IPS-15b (cell line): ENCODE data around the gene DDX6.
"Not testable (repeated sequence)": the region's sequence is repeated elsewhere in the genome, so short reads cannot be mapped to it uniquely, and the experiment has no call there.

Source experiments
- H3K27me3 ChIP-seq: one replicate; pipeline ENCODE4 v1.6.1; 2013; ENCODE audit warnings: low read length; ENCODE audit not compliant: control insufficient read depth, insufficient read depth
- H3K36me3 ChIP-seq: one replicate; pipeline ENCODE4 v1.6.1; 2013; ENCODE audit warnings: low read length; ENCODE audit not compliant: control insufficient read depth, insufficient read depth
- H3K4me1 ChIP-seq: one replicate; pipeline ENCODE4 v1.6.1; 2013; ENCODE audit warnings: mild to moderate bottlenecking, low read length; ENCODE audit not compliant: control insufficient read depth, insufficient read depth
- H3K4me3 ChIP-seq: one replicate; pipeline ENCODE4 v1.5.1; 2013; ENCODE audit warnings: low read depth, low read length
- H3K9ac ChIP-seq: one replicate; pipeline ENCODE4 v1.6.1; 2013; ENCODE audit warnings: low read depth, mild to moderate bottlenecking, low read length
- H3K9me3 ChIP-seq: one replicate; pipeline ENCODE4 v1.6.1; 2013; ENCODE audit warnings: mild to moderate bottlenecking, low read length; ENCODE audit not compliant: control insufficient read depth, insufficient read depth

DDX6 gene

GRCh38 chr11:118728112-118728511 lies 62.9 kb downstream of the DDX6 start:
- H3K9me3 ChIP-seq, H3K4me1 ChIP-seq, H3K27me3 ChIP-seq, H3K36me3 ChIP-seq: not testable (repeated sequence)
- Histone ChIP-seq H3K4me3 (peak overlapping the region; percentile 50), H3K9ac (peak overlapping the region; percentile 73)

GRCh38 chr11:118727721-118728066 lies 63.3 kb downstream of the DDX6 start:
- peak overlapping the region; percentile 50 for H3K4me3 ChIP-seq

GRCh38 chr11:118727001-118727720 lies 63.8 kb downstream of the DDX6 start:
- Histone ChIP-seq H3K4me3 (peak overlapping the region; percentile 50), H3K9ac (peak overlapping the region; percentile 41)
- H3K9me3 ChIP-seq, H3K4me1 ChIP-seq, H3K27me3 ChIP-seq, H3K36me3 ChIP-seq: not testable (repeated sequence)

More at GRCh38 chr11:118727721-118728066, 63.3 kb downstream of the DDX6 start:
- not testable (repeated sequence) for H3K27me3 ChIP-seq, H3K4me1 ChIP-seq, H3K9me3 ChIP-seq, H3K36me3 ChIP-seq
- peak overlapping the region; percentile 73 for H3K9ac ChIP-seq

DNA sequence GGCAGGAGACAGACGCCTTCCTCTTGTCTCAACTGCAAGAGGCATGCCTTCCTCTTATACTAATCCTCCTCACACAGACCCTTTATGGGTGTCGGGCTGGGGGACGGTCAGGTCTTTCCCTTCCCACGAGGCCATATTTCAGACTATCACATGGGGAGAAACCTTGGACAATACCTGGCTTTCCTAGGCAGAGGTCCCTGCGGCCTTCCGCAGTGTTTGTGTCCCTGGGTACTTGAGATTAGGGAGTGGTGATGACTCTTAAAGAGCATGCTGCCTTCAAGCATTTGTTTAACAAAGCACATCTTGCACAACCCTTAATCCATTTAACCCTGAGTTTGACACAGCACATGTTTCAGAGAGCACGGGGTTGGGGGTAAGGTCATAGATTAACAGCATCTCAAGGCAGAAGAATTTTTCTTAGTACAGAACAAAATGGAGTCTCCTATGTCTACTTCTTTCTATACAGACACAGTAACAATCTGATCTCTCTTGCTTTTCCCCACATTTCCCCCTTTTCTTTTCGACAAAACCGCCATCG lies 69.4 kb downstream of the DDX6 start:
- not testable (repeated sequence) for H3K4me1 ChIP-seq, H3K27me3 ChIP-seq, H3K36me3 ChIP-seq, H3K9ac ChIP-seq, H3K4me3 ChIP-seq, H3K9me3 ChIP-seq

DNA sequence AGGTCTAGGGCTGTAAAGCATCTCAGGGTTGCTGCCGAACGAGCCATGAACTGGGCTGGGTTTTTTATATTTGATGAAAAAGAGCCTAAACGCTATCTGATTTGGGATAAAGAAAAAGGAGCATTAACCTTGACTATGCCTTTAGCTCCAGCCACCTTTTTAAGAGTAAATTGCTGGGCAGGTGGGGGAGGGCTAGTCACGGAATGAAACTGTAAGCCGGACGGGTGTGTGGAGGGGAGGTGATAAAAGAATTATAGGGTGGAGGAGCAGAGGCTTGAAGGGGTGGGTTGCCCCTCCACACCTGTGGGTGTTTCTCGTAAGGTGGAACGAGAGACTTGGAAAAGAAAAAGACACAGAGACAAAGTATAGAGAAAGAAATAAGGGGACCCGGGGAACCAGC lies 70.2 kb downstream of the DDX6 start:
- H3K9ac ChIP-seq = peak overlapping the region; percentile 76
- not testable (repeated sequence) for H3K27me3 ChIP-seq, H3K4me1 ChIP-seq, H3K36me3 ChIP-seq, H3K9me3 ChIP-seq
- peak overlapping the region; percentile 46 for H3K4me3 ChIP-seq

DNA sequence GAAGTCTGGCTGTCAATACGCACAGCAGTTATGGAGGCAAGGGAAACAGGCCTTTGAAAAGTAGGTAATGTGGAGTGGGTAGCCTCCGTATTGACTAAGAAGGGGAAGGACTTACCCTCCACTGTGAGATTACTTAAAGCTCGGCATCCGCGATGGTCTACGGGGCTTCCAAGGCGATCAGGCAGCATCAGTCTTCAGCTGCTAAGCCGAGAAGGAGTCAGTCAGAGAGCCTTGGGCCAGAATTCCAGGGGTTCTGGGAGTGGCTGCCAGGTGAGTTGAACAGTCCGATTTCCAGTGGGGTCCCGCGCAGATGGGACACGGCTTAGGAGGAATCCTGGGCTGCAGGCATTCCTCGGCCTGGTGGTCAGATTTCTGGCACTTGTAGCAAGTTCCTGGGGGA lies 70.9 kb downstream of the DDX6 start:
- peak overlapping the region; percentile 46 for H3K4me3 ChIP-seq
- H3K9me3 ChIP-seq, H3K36me3 ChIP-seq, H3K27me3 ChIP-seq: not testable (repeated sequence)
- peaks cover 13% of the 10 kb centered on the region for H3K4me1 ChIP-seq
- H3K9ac ChIP-seq = peak overlapping the region; percentile 76

DNA sequence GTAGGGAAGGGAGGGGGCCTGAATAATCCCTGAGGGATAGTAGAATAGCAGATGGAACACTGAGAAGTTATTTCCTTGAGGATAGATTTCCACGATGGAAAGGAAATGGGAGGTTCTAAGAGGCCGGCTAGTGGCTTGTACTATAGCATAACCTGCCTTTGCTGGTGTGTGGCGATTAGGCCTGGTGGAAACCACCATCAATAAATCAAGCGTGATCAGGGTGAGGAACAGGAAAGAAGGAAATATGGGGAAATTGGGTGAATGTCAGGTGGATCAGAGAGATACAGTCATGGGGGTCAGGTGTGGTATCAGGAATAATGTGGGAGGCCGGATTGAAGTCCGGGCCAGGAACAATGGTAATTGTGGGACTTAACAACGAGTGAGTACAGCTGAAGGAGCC lies 72.4 kb downstream of the DDX6 start:
- not testable (repeated sequence) for H3K27me3 ChIP-seq, H3K9me3 ChIP-seq, H3K36me3 ChIP-seq
- H3K4me3 ChIP-seq = peak overlapping the region; percentile 46
- peaks cover 16% of the 10 kb centered on the region for H3K4me1 ChIP-seq
- peak overlapping the region; percentile 76 for H3K9ac ChIP-seq

- not testable (repeated sequence) for H3K36me3 ChIP-seq, H3K9ac ChIP-seq, H3K4me3 ChIP-seq, H3K9me3 ChIP-seq, H3K27me3 ChIP-seq
- peaks cover 11% of the 10 kb centered on the region for H3K4me1 ChIP-seq
Observed at GRCh38 chr11:118717733-118718132, 73.2 kb downstream of the DDX6 start.

- not testable (repeated sequence) for H3K9ac ChIP-seq, H3K9me3 ChIP-seq, H3K27me3 ChIP-seq, H3K36me3 ChIP-seq, H3K4me3 ChIP-seq
- H3K4me1 ChIP-seq = peaks cover 11% of the 10 kb centered on the region
Observed at GRCh38 chr11:118717221-118717620, 73.7 kb downstream of the DDX6 start.

DNA sequence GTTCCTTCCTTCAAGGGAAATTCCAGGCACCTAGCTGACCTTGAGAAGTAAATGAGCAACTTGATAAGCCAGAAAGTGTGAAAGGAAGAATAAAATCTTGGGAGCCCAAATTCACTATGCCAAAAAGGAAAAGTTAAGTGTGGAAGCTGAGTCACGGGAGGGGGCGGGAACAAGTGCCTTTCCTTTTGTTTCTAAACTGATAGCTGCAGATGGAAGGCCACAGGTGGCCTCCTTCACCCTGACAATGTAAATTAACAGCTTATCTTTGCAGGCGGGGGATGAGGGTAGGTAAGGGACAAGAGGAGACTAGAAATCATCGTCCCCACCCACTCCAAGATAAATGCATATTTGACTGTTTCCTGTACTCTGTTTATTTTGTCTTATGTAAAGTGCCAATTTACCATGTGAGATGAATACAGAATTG lies 75.1 kb downstream of the DDX6 start:
- Histone ChIP-seq H3K36me3 (no peaks in the 10 kb centered on the region), H3K9ac (peak overlapping the region; percentile 50), H3K4me3 (no peak overlapping the region), H3K9me3 (no peaks in the 10 kb centered on the region), H3K27me3 (no peaks in the 10 kb centered on the region), H3K4me1 (peaks cover 11% of the 10 kb centered on the region)

DNA sequence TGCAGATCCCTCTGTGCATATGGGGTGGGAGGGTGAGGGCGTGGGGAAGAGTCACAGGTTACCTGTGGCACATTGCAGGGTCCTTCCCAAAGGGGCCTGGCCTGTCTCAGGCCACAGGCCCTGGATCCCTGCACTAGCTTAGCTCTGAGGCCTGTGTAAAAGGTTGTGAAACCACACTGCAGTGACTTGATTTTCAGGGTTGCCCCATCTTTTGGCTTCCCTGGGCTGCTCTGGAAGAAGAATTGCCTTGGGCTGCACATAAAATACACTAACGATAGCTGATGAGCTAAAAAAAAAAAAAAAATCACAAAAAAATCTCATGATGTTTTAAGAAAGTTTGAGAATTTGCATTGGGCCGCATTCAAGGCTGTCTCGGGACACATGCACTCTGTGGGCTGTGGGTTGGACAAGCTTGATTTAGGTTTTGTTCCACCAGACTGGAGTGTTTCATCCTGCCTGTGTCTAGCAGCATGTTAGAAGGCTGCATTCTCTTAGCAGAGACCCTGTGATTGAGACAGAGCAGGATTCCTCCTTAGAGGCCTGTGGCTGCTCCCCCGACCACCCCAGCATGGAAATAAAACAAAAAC lies 75.6 kb downstream of the DDX6 start:
- no peaks in the 10 kb centered on the region for H3K36me3 ChIP-seq
- no peaks in the 10 kb centered on the region for H3K9me3 ChIP-seq
- H3K4me3 ChIP-seq = no peak overlapping the region
- H3K27me3 ChIP-seq = no peaks in the 10 kb centered on the region
- H3K4me1 ChIP-seq = peaks cover 11% of the 10 kb centered on the region
- peak overlapping the region; percentile 50 for H3K9ac ChIP-seq

- no peaks in the 10 kb centered on the region for H3K9me3 ChIP-seq
- peaks cover 11% of the 10 kb centered on the region for H3K4me1 ChIP-seq
- peak overlapping the region; percentile 50 for H3K9ac ChIP-seq
- H3K27me3 ChIP-seq = no peaks in the 10 kb centered on the region
- H3K4me3 ChIP-seq = no peak overlapping the region
- no peaks in the 10 kb centered on the region for H3K36me3 ChIP-seq
Observed at GRCh38 chr11:118714816-118715215, 76.1 kb downstream of the DDX6 start.
